HL-60 (cell line): Measurements from ENCODE around the gene USP1.

Experiments
- DNase-seq, 2 experiments: peaks; one replicate each; pipeline ENCODE4 v3.0.0-alpha.2; 2010 to 2020; ENCODE audit warnings: low read depth in 1 of 2, low spot score in 1 of 2
- H3K27ac ChIP-seq: fragments of 250-450 bp; sonication (Bioruptor Pico); replicated peaks from 2 replicates; pipeline ENCODE4 v1.5.1; 2020; ENCODE audit warnings: mild to moderate bottlenecking, moderate library complexity
- H3K27me3 ChIP-seq: fragments of 250-450 bp; sonication (Bioruptor Pico); 2 replicates; pipeline ENCODE4 v1.5.1; 2021; ENCODE audit warnings: mild to moderate bottlenecking, moderate library complexity; ENCODE audit not compliant: insufficient read depth, poor library complexity, severe bottlenecking
- H3K4me3 ChIP-seq: replicated peaks from 2 replicates; pipeline ENCODE4 v1.5.1; 2011; ENCODE audit warnings: mild to moderate bottlenecking, control low read depth, low read length; ENCODE audit not compliant: insufficient read depth
- GABPA ChIP-seq: IDR thresholded peaks from 2 replicates; pipeline ENCODE4 v1.6.1; 2012; ENCODE audit warnings: low read depth
- POLR2AphosphoS5 ChIP-seq: IDR thresholded peaks from 2 replicates; pipeline ENCODE4 v1.6.1; 2012; ENCODE audit warnings: low read depth
- SPI1 ChIP-seq: IDR thresholded peaks from 2 replicates; pipeline ENCODE4 v1.6.1; 2012; ENCODE audit warnings: low read depth, mild to moderate bottlenecking, borderline replicate concordance
- TF ChIP-seq, protein P1 (sequence below): IDR thresholded peaks from one replicate; pipeline ENCODE4 v1.5.1; 2011; ENCODE audit warnings: low read length, control low read depth, inconsistent platforms; ENCODE audit not compliant: insufficient read depth
- TF ChIP-seq, protein P2 (sequence below): IDR thresholded peaks from 2 replicates; pipeline ENCODE4 v1.6.1; 2012; ENCODE audit warnings: low read depth; ENCODE audit not compliant: insufficient replicate concordance

The USP1 gene

DNA sequence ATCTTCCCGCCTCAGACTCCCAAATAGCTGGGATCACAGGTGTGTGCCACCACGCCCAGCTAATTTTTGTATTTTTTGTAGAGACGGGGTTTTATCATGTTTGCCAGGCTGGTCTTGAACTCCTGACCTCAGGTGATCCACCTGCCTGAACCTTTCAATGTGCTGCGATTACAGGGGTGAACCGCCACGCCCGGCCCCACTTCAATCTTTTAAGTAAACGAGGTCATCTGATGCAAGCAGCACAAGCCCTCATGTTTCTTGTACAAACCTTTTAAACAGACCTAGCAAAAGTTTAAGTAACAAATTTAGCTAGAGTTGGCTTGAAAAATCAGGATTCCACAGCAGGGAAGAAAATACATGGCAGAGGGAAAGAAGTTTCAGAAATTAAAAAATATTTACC, 21.2 kb upstream of the USP1 start:
- H3K27ac ChIP-seq: no peak overlapping the region
- H3K4me3 ChIP-seq: no peak overlapping the region
- TF ChIP-seq POLR2AphosphoS5: no peak
- TF ChIP-seq, protein P1, sequence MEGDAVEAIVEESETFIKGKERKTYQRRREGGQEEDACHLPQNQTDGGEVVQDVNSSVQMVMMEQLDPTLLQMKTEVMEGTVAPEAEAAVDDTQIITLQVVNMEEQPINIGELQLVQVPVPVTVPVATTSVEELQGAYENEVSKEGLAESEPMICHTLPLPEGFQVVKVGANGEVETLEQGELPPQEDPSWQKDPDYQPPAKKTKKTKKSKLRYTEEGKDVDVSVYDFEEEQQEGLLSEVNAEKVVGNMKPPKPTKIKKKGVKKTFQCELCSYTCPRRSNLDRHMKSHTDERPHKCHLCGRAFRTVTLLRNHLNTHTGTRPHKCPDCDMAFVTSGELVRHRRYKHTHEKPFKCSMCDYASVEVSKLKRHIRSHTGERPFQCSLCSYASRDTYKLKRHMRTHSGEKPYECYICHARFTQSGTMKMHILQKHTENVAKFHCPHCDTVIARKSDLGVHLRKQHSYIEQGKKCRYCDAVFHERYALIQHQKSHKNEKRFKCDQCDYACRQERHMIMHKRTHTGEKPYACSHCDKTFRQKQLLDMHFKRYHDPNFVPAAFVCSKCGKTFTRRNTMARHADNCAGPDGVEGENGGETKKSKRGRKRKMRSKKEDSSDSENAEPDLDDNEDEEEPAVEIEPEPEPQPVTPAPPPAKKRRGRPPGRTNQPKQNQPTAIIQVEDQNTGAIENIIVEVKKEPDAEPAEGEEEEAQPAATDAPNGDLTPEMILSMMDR: no peak
- TF ChIP-seq GABPA: no peak
- no peak for TF ChIP-seq SPI1
- TF ChIP-seq, protein P2, sequence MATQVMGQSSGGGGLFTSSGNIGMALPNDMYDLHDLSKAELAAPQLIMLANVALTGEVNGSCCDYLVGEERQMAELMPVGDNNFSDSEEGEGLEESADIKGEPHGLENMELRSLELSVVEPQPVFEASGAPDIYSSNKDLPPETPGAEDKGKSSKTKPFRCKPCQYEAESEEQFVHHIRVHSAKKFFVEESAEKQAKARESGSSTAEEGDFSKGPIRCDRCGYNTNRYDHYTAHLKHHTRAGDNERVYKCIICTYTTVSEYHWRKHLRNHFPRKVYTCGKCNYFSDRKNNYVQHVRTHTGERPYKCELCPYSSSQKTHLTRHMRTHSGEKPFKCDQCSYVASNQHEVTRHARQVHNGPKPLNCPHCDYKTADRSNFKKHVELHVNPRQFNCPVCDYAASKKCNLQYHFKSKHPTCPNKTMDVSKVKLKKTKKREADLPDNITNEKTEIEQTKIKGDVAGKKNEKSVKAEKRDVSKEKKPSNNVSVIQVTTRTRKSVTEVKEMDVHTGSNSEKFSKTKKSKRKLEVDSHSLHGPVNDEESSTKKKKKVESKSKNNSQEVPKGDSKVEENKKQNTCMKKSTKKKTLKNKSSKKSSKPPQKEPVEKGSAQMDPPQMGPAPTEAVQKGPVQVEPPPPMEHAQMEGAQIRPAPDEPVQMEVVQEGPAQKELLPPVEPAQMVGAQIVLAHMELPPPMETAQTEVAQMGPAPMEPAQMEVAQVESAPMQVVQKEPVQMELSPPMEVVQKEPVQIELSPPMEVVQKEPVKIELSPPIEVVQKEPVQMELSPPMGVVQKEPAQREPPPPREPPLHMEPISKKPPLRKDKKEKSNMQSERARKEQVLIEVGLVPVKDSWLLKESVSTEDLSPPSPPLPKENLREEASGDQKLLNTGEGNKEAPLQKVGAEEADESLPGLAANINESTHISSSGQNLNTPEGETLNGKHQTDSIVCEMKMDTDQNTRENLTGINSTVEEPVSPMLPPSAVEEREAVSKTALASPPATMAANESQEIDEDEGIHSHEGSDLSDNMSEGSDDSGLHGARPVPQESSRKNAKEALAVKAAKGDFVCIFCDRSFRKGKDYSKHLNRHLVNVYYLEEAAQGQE: no peak
- no peaks in the 10 kb centered on the region for H3K27me3 ChIP-seq
- DNase-seq: no peak

DNA sequence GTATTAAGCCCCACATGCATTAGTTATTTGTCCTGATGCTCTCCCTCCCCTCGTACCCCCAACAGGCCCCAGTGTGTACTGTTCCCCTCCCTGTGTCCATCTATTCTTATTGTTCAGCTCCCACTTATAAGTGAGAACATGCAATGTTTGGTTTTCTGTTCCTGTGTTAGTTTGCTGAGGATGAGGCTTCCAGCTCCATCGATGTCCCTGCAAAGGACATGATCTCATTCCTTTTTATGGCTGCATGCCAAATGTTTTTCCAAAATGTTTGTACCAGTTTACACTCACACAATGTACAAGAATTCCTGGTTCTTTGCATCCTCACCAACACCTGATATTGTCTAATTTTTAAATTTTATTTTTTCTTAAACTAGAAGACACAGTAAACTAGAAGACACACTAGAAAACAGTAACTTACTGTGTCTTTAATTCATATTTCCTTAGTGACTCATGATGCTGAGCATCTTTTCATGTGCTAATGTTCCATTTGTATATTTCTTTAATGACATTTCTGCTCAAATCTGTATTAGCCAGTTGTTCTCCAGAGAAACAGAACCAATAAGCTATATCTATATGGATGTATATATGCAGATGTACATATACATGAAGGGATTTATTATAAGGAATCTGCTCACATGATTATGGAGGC, 19.4 kb upstream of the USP1 start:
- DNase-seq: no peak
- TF ChIP-seq POLR2AphosphoS5: no peak
- TF ChIP-seq, protein P1: no peak
- TF ChIP-seq GABPA: no peak
- no peak for TF ChIP-seq SPI1
- TF ChIP-seq, protein P2: no peak
- Histone ChIP-seq H3K27me3 (no peaks in the 10 kb centered on the region), H3K4me3 (no peak overlapping the region), H3K27ac (no peak overlapping the region)

GRCh38 chr1:62420214-62420613, 16.6 kb upstream of the USP1 start:
- H3K27me3 ChIP-seq: no peaks in the 10 kb centered on the region
- H3K27ac ChIP-seq: no peak overlapping the region
- TF ChIP-seq GABPA (no peak), SPI1 (no peak), POLR2AphosphoS5 (no peak)
- TF ChIP-seq, protein P2: no peak
- TF ChIP-seq, protein P1: no peak
- H3K4me3 ChIP-seq: no peak overlapping the region
- DNase-seq: no peak
